ENCODE results near the gene PTPRG. TPM values are rescaled to one million over a fixed set of nuclear protein-coding genes. Genes with fewer than 3 reads are reported as not detected.

The PTPRG gene
- total and polyA plus RNA-seq, 2 experiments from 2014 or later = 11.5 to 39.6 TPM

DNA sequence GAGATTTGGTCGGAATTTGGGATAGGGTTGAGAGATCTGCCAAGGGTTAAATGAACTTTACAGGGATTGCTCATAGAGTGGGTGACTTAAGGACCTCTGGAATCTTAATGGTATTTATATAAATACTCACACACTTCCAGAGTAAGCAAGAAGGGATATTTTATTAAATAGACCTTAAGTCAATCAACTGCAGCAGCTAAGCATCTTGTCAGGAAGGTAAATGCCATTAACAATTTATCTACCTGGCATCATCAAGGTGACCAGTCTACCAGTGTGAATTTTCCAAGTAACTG is 688.1 kb downstream of the PTPRG start:
- peak; percentile 11 for DNase-seq
- WGBS, 2 experiments (ENCODE audit: low coverage in 1 of 2, low lambda C conversion rate in 2 of 2, missing lambda C conversion rate in 2 of 2) = 83 to 88% methylated on average over 1 of the region's 1 CpG

GRCh38 chr3:62249855-62250543 is 688.6 kb downstream of the PTPRG start:
- Histone ChIP-seq H3K4me1 (ENCODE audit: insufficient read depth) (0 out of 2 replicates have a peak, but pooled peaks cover 6% of the 10 kb centered on the region), H3K79me2 (ENCODE audit: insufficient read depth) (no peaks in the 10 kb centered on the region), H3K9me2 (ENCODE audit: insufficient read depth) (no peaks in the 10 kb centered on the region), H2AFZ (no peak overlapping the region), H3K27me3 (replicated peaks; ENCODE audit: insufficient read depth) (no peaks in the 10 kb centered on the region), H3K9ac (no peak overlapping the region), H3F3A (ENCODE audit: insufficient read depth) (peaks cover 4% of the 10 kb centered on the region; the same call in 1 of the 2 replicates), H4K20me1 (ENCODE audit: insufficient read depth) (no peaks in the 10 kb centered on the region), H3K36me3 (ENCODE audit: low read depth) (no peaks in the 10 kb centered on the region), H3K4me3 (no peak overlapping the region), H3K4me2 (ENCODE audit: unreplicated experiment) (no peak overlapping the region), H3K9me3 (ENCODE audit: low read depth) (no peaks in the 10 kb centered on the region), H3K27ac (no peak overlapping the region)
- no peak for DNase-seq
- in situ Hi-C loops (cut with MboI) = no loop called here
- 98% methylated on average over 2 of the region's 2 CpGs for WGBS, 2 experiments (ENCODE audit: low coverage in 1 of 2, low lambda C conversion rate in 2 of 2, missing lambda C conversion rate in 2 of 2)
- TF ChIP-seq EZH2phosphoT487 (IDR thresholded peaks at IDR 0.05; ENCODE audit: insufficient read depth, low read depth) = no peak

More for the DNA sequence above, 688.1 kb downstream of the PTPRG start:
- Histone ChIP-seq H3K9ac (no peak overlapping the region), H3K4me1 (ENCODE audit: insufficient read depth) (0 out of 2 replicates have a peak, but pooled peaks cover 6% of the 10 kb centered on the region), H4K20me1 (ENCODE audit: insufficient read depth) (no peaks in the 10 kb centered on the region), H3K9me3 (ENCODE audit: low read depth) (no peaks in the 10 kb centered on the region), H3K27ac (no peak overlapping the region), H3F3A (ENCODE audit: insufficient read depth) (peaks cover 4% of the 10 kb centered on the region; the same call in 1 of the 2 replicates), H3K4me2 (ENCODE audit: unreplicated experiment) (no peak overlapping the region), H3K36me3 (ENCODE audit: low read depth) (no peaks in the 10 kb centered on the region), H3K79me2 (ENCODE audit: insufficient read depth) (no peaks in the 10 kb centered on the region), H3K9me2 (ENCODE audit: insufficient read depth) (no peaks in the 10 kb centered on the region), H3K27me3 (replicated peaks; ENCODE audit: insufficient read depth) (no peaks in the 10 kb centered on the region), H3K4me3 (no peak overlapping the region), H2AFZ (no peak overlapping the region)
- in situ Hi-C loops (cut with MboI) = no loop called here
- TF ChIP-seq EZH2 (IDR thresholded peaks at IDR 0.05; ENCODE audit: insufficient read depth, poor library complexity, severe bottlenecking) = no peak
- TF ChIP-seq EZH2phosphoT487 (IDR thresholded peaks at IDR 0.05; ENCODE audit: insufficient read depth, low read depth) = no peak

GRCh38 chr3:62252438-62253157 is 691.2 kb downstream of the PTPRG start:
- no peak overlapping the region for H3K4me3 ChIP-seq
- TF ChIP-seq EZH2phosphoT487 (IDR thresholded peaks at IDR 0.05; ENCODE audit: insufficient read depth, low read depth) = no peak
- TF ChIP-seq EZH2 (IDR thresholded peaks at IDR 0.05; ENCODE audit: insufficient read depth, poor library complexity, severe bottlenecking) = no peak
- H3K27ac ChIP-seq = no peak overlapping the region
- H3K9ac ChIP-seq = no peak overlapping the region
- H3K4me1 ChIP-seq (ENCODE audit: insufficient read depth) = 0 out of 2 replicates have a peak, but pooled peaks cover 6% of the 10 kb centered on the region
- H3K9me2 ChIP-seq (ENCODE audit: insufficient read depth) = no peaks in the 10 kb centered on the region
- peaks cover 4% of the 10 kb centered on the region; the same call in 1 of the 2 replicates for H3F3A ChIP-seq (ENCODE audit: insufficient read depth)
- 12% methylated on average over 2 of the region's 2 CpGs for WGBS, 2 experiments (ENCODE audit: low coverage in 1 of 2, low lambda C conversion rate in 2 of 2, missing lambda C conversion rate in 2 of 2)
- H2AFZ ChIP-seq = no peak overlapping the region
- in situ Hi-C loops (cut with MboI) = no loop called here
- H3K79me2 ChIP-seq (ENCODE audit: insufficient read depth) = no peaks in the 10 kb centered on the region
- H3K9me3 ChIP-seq (ENCODE audit: low read depth) = no peaks in the 10 kb centered on the region
- peak; percentile 62 for DNase-seq
- H3K36me3 ChIP-seq (ENCODE audit: low read depth) = no peaks in the 10 kb centered on the region
- H3K4me2 ChIP-seq (ENCODE audit: unreplicated experiment) = no peak overlapping the region
- H4K20me1 ChIP-seq (ENCODE audit: insufficient read depth) = no peaks in the 10 kb centered on the region
- H3K27me3 ChIP-seq (replicated peaks; ENCODE audit: insufficient read depth) = no peaks in the 10 kb centered on the region

DNA sequence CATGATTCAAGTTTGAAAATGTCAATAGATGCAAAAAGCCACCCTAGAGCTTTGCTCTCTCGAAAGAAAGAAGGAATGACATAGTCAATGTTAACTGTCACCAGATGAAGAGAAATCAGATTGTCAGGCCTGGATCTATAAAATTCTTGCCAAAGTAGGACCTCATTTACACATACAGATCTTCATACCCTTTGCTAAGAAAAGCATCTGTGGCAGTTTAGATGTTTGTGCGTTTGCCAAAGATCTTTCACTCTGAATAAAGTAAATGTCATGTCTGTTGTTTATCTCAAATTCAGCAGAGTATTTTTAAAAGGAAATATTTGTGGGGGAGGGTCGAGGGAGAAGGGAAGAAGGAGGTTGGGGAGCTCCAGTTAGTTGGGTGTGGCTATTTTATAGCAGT is 692.6 kb downstream of the PTPRG start:
- Histone ChIP-seq H3K4me3 (no peak overlapping the region), H3K9me2 (ENCODE audit: insufficient read depth) (no peaks in the 10 kb centered on the region), H4K20me1 (ENCODE audit: insufficient read depth) (no peaks in the 10 kb centered on the region), H3K27me3 (replicated peaks; ENCODE audit: insufficient read depth) (no peaks in the 10 kb centered on the region), H3K4me2 (ENCODE audit: unreplicated experiment) (no peak overlapping the region), H3K4me1 (ENCODE audit: insufficient read depth) (0 out of 2 replicates have a peak, but pooled peaks cover 6% of the 10 kb centered on the region), H3K9ac (no peak overlapping the region), H3K79me2 (ENCODE audit: insufficient read depth) (no peaks in the 10 kb centered on the region), H2AFZ (no peak overlapping the region), H3K27ac (no peak overlapping the region), H3K9me3 (ENCODE audit: low read depth) (no peaks in the 10 kb centered on the region), H3K36me3 (ENCODE audit: low read depth) (no peaks in the 10 kb centered on the region), H3F3A (ENCODE audit: insufficient read depth) (peaks cover 4% of the 10 kb centered on the region; the same call in 1 of the 2 replicates)
- in situ Hi-C loops (cut with MboI) = no loop called here
- no peak for TF ChIP-seq EZH2 (IDR thresholded peaks at IDR 0.05; ENCODE audit: insufficient read depth, poor library complexity, severe bottlenecking)
- TF ChIP-seq EZH2phosphoT487 (IDR thresholded peaks at IDR 0.05; ENCODE audit: insufficient read depth, low read depth) = no peak
- WGBS, 2 experiments (ENCODE audit: low coverage in 1 of 2, low lambda C conversion rate in 2 of 2, missing lambda C conversion rate in 2 of 2) = 52 to 57% methylated on average over 3 of the region's 3 CpGs
- DNase-seq = no peak

All from GM23248 (cell line).